GM18526 (cell line): ENCODE measurements around the gene MAD1L1.

Experiments used
- POLR2A ChIP-seq: IDR thresholded peaks from 3 replicates; pipeline ENCODE4 v1.6.1; 2011; ENCODE audit not compliant: insufficient read length; ENCODE audit errors: extremely low read depth

The MAD1L1 gene

GRCh38 chr7:2232766-2233520 is at the start of gene MAD1L1:
Gene MAD1L1 (minus strand): TSS chr7:2232945. CDS start chr7:2230133, 2,812 bp downstream.
- TF ChIP-seq POLR2A: peak; percentile 88

- TF ChIP-seq POLR2A: no peak
These were observed 49.5 kb upstream of the MAD1L1 start for GRCh38 chr7:2282185-2282751.

GRCh38 chr7:2281541-2281940 is 48.8 kb upstream of the MAD1L1 start:
- TF ChIP-seq POLR2A: no peak

- TF ChIP-seq POLR2A: no peak
These were observed 47.7 kb upstream of the MAD1L1 start for GRCh38 chr7:2280424-2280823.

- no peak for TF ChIP-seq POLR2A
These were observed 47.2 kb upstream of the MAD1L1 start for GRCh38 chr7:2279896-2280295.

GRCh38 chr7:2278026-2278425 is 45.3 kb upstream of the MAD1L1 start:
- TF ChIP-seq POLR2A: no peak

GRCh38 chr7:2276107-2276506 is 43.4 kb upstream of the MAD1L1 start:
- TF ChIP-seq POLR2A: no peak

- TF ChIP-seq POLR2A: no peak
These were observed 42.4 kb upstream of the MAD1L1 start for GRCh38 chr7:2275101-2275500.

- TF ChIP-seq POLR2A: no peak
These were observed 41.9 kb upstream of the MAD1L1 start for GRCh38 chr7:2274666-2275065.

- TF ChIP-seq POLR2A: no peak
These were observed 41.1 kb upstream of the MAD1L1 start for GRCh38 chr7:2273866-2274265.

GRCh38 chr7:2272031-2272430 is 39.3 kb upstream of the MAD1L1 start:
- no peak for TF ChIP-seq POLR2A

GRCh38 chr7:2271273-2272026 is 38.7 kb upstream of the MAD1L1 start:
- no peak for TF ChIP-seq POLR2A

- no peak for TF ChIP-seq POLR2A
These were observed 37.8 kb upstream of the MAD1L1 start for GRCh38 chr7:2270495-2270894.

GRCh38 chr7:2269991-2270460 is 37.3 kb upstream of the MAD1L1 start:
- no peak for TF ChIP-seq POLR2A

GRCh38 chr7:2266911-2267310 is 34.2 kb upstream of the MAD1L1 start:
- TF ChIP-seq POLR2A: no peak

GRCh38 chr7:2264158-2264557 is 31.4 kb upstream of the MAD1L1 start:
- no peak for TF ChIP-seq POLR2A
